ENCODE measurements around the gene VPS37B.

DNA sequence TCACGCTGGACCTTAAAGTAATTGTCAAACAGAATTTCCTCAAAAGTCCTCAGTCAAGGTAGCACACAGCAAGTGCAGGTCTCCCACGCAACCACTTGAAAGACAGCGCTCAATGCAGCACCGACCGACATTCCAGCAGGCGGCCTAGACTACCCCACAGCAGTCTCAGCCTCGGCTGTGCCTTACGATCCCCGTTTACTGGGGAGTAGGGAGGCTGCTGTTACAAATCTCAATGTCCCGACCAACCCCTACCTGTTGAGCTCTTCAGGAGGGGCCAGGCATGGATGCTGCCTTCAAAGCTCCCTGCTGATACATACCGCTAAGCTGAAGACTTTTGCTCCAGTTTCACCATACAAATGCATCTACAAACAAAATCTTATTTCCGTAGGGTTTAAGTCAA, 21.8 kb downstream of the VPS37B start:
- TF ChIP-seq, protein P1, sequence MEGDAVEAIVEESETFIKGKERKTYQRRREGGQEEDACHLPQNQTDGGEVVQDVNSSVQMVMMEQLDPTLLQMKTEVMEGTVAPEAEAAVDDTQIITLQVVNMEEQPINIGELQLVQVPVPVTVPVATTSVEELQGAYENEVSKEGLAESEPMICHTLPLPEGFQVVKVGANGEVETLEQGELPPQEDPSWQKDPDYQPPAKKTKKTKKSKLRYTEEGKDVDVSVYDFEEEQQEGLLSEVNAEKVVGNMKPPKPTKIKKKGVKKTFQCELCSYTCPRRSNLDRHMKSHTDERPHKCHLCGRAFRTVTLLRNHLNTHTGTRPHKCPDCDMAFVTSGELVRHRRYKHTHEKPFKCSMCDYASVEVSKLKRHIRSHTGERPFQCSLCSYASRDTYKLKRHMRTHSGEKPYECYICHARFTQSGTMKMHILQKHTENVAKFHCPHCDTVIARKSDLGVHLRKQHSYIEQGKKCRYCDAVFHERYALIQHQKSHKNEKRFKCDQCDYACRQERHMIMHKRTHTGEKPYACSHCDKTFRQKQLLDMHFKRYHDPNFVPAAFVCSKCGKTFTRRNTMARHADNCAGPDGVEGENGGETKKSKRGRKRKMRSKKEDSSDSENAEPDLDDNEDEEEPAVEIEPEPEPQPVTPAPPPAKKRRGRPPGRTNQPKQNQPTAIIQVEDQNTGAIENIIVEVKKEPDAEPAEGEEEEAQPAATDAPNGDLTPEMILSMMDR (IDR thresholded peaks at IDR 0.05 in 4 of 5, conservative IDR thresholded peaks at IDR 0.05 in 1 of 5): no peak
- TF ChIP-seq POLR2A (IDR thresholded peaks at IDR 0.05): no peak
